Ovary (tissue), 9 donors: ENCODE measurements around the gene FBXO8. TPM values are rescaled to one million over a fixed set of nuclear protein-coding genes. Genes with fewer than 3 reads are reported as not detected.
"Not testable (repeated sequence)": the region's sequence is repeated elsewhere in the genome, so short reads cannot be mapped to it uniquely, and the experiment has no call there.

Experiments used
- DNase-seq, 5 donors: peaks; one replicate each; pipeline ENCODE4 v3.0.0-alpha.2; 2019 to 2020
- H3K27ac ChIP-seq, 2 donors: fragments of 200-600 bp; one replicate each; pipeline versions ENCODE4 v1.5.1 to v1.8.0; 2019 to 2022
- H3K27me3 ChIP-seq: fragments of 200-600 bp; one replicate; pipeline ENCODE4 v1.8.0; 2022
- H3K36me3 ChIP-seq: fragments of 200-600 bp; sonication (generic); one replicate; pipeline ENCODE4 v1.5.1; 2019
- H3K4me1 ChIP-seq: one replicate; pipeline ENCODE4 v1.8.1; 2013; ENCODE audit warnings: mild to moderate bottlenecking, moderate library complexity; ENCODE audit not compliant: insufficient read depth
- H3K4me3 ChIP-seq: fragments of 200-600 bp; sonication (generic); one replicate; pipeline ENCODE4 v1.5.1; 2017
- H3K9me3 ChIP-seq, 2 donors: fragments of 200-600 bp in 1 of 2; sonication (generic) in 1 of 2; one replicate each; pipeline versions ENCODE4 v1.5.1 to v1.8.1; 2013 to 2019; ENCODE audit warnings: mild to moderate bottlenecking in 1 of 2, moderate library complexity in 1 of 2
- EP300 ChIP-seq: sonication (generic); formaldehyde crosslinking; IDR thresholded peaks from one replicate; pipeline ENCODE4 v1.6.1; 2017; ENCODE audit warnings: antibody characterized with exemption
- POLR2A ChIP-seq: fragments of 450-650 bp; IDR thresholded peaks from one replicate; pipeline ENCODE4 v1.6.1; 2017; ENCODE audit warnings: antibody characterized with exemption, mild to moderate bottlenecking, moderate library complexity
- WGBS, 3 donors: extraction: QIAGEN DNeasy Blood & Tissue Kit in 1 of 3; methylation state at CpG; one replicate each; pipeline versions ENCODE4 v1.1.5 to v1.1.7; 2013 to 2017; 5-methylcytosine and 5-hydroxymethylcytosine counted together
- intact Hi-C, 4 donors: fragments of 100-400 bp; cut with DNase I; formaldehyde crosslinking; loops; one replicate each; pipeline versions ENCODE4 v1.11.0 to v1.15.1; 2022 to 2023
- polyA plus RNA-seq, 2 donors: library from polyadenylated mRNA; stranded (reverse); fragments of 200-250 nt in 1 of 2; fragments of 350-450 nt in 1 of 2; fragmentation: Illumina TruSeq in 1 of 2; extraction: RNeasy Lipid Tissue Mini Kit (QIAGEN cat#74804) in 1 of 2; gene quantifications; one replicate each; pipeline ENCODE4 v1.2.3, GENCODE V29; 2013 to 2014
- total RNA-seq, 7 donors: library from RNA; depleted of rRNA in 2 of 7; stranded (reverse); fragments of >200 nt in 2 of 7; fragmentation: NEBNext Ultra II Directional in 3 of 7; extraction: Animal tissue kit (Norgen Biotek cat#: 25700) in 3 of 7; gene quantifications; one replicate each; pipeline versions ENCODE4 v1.1.0 to v1.2.4, GENCODE V29; 2016 to 2023
- TF ChIP-seq, protein P1 (sequence below), 3 donors: fragments of 450-650 bp in 2 of 3; fragments of 200-600 bp in 1 of 3; IDR thresholded peaks; one replicate each; pipeline versions ENCODE4 v1.5.1 to v1.8.0; 2016 to 2022; ENCODE audit warnings: antibody characterized with exemption in 3 of 3, mild to moderate bottlenecking in 1 of 3
- donor health status: DM: no; HTN: no; CAD: no; lungs with moderate emphysema.
- donor health status: DM: no; HTN: no; CAD: no.
- donor health status: Bipolar disorder and iron deficiency.
- donor health status: DM: yes; HTN: yes; CAD: no.
- donor health status: DM: no; HTN: no; CAD: no.
- donor health status: DM: yes; HTN: yes; CAD: no.

Gene FBXO8
- total and polyA plus RNA-seq, 9 donors, result 19.0 to 41.1 (median 28.9) TPM

DNA sequence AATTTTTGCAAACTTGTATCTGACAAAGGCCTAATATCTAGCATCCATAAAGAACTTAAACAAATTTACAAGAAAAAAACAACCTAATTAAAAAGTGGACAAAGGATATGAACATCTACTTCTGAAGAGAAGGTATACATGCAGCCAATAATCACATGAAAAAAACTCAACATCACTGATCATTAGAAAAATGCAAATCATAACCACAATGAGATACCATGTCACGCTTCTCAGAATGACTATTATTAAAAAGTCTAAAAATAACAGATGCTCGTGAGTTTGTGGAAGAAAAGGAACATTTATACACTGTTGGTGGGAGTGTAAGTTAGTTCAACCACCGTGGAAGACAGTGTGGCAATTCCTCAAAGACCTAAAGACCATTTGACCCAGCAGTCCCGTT is 24.2 kb upstream of the FBXO8 start:
- no peak overlapping the region for H3K27ac ChIP-seq
- H3K4me3 ChIP-seq, result no peak overlapping the region
- H3K27me3 ChIP-seq, result peaks cover 2% of the 10 kb centered on the region
- no peak for TF ChIP-seq POLR2A
- TF ChIP-seq EP300, result no peak
- TF ChIP-seq, protein P1, sequence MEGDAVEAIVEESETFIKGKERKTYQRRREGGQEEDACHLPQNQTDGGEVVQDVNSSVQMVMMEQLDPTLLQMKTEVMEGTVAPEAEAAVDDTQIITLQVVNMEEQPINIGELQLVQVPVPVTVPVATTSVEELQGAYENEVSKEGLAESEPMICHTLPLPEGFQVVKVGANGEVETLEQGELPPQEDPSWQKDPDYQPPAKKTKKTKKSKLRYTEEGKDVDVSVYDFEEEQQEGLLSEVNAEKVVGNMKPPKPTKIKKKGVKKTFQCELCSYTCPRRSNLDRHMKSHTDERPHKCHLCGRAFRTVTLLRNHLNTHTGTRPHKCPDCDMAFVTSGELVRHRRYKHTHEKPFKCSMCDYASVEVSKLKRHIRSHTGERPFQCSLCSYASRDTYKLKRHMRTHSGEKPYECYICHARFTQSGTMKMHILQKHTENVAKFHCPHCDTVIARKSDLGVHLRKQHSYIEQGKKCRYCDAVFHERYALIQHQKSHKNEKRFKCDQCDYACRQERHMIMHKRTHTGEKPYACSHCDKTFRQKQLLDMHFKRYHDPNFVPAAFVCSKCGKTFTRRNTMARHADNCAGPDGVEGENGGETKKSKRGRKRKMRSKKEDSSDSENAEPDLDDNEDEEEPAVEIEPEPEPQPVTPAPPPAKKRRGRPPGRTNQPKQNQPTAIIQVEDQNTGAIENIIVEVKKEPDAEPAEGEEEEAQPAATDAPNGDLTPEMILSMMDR (IDR thresholded peaks at IDR 0.05), result no peak
- H3K36me3 ChIP-seq, result no peaks in the 10 kb centered on the region
- no peaks in the 10 kb centered on the region for H3K9me3 ChIP-seq
- 92 to 95% (median 94%) methylated on average over 4 of the region's 4 CpGs for WGBS, 3 donors
- DNase-seq, result no peak
- H3K4me1 ChIP-seq, result no peaks in the 10 kb centered on the region
- intact Hi-C loops, result no loop called here

DNA sequence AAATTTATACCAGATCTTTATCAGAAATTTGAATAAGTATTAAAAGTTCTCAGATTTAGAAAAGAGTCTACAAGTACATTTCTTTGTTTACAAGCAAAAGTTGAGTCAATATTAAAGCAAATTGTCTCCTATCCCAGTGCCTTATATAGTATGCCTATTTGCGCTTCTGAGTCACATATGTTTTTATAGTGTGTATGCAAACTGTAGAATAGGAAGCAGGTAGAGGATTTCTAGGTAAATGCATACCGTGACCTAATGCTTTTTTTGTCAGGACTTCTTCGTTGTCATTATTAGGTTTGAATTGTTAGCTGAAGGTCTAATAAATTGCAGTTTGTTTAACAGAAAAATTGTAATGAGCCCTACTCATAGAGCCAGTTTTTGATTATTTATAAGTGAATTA is 22.5 kb upstream of the FBXO8 start:
- DNase-seq, result no peak
- Histone ChIP-seq H3K9me3 (no peaks in the 10 kb centered on the region), H3K4me1 (no peaks in the 10 kb centered on the region), H3K4me3 (no peak overlapping the region), H3K27ac (no peak overlapping the region), H3K36me3 (no peaks in the 10 kb centered on the region), H3K27me3 (peaks cover 2% of the 10 kb centered on the region)
- intact Hi-C loops, result no loop called here
- 95 to 99% (median 97%) methylated on average over 3 of the region's 3 CpGs for WGBS, 3 donors
- TF ChIP-seq, protein P1 (IDR thresholded peaks at IDR 0.05), result no peak
- TF ChIP-seq EP300, result no peak
- no peak for TF ChIP-seq POLR2A

DNA sequence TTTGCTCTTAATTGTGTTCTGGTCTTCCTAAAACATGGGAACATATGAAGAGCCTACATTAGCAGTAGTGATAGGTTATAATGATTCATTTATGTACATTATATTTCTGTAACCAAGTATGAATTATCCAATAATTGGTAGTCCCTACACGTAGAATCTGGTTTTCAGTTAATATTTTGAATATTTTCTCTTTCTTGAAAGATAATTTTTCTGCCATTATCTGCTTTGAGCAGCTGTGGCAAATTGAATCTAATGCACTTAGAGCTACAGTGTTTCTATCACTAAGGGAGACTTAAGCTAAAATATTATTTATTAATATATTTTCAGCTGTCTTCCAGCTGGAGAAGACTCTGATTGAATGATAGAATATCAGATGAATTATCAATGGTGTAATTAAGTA is 21.2 kb upstream of the FBXO8 start:
- intact Hi-C loops, result no loop called here
- WGBS, 3 donors, result 48 to 73% (median 63%) methylated on average over 1 of the region's 1 CpG
- DNase-seq, result no peak
- TF ChIP-seq, protein P1 (IDR thresholded peaks at IDR 0.05), result no peak
- TF ChIP-seq POLR2A, result no peak
- no peak for TF ChIP-seq EP300
- Histone ChIP-seq H3K4me3 (no peak overlapping the region), H3K36me3 (no peaks in the 10 kb centered on the region), H3K4me1 (no peaks in the 10 kb centered on the region), H3K27ac (no peak overlapping the region), H3K27me3 (peaks cover 2% of the 10 kb centered on the region), H3K9me3 (no peaks in the 10 kb centered on the region)

DNA sequence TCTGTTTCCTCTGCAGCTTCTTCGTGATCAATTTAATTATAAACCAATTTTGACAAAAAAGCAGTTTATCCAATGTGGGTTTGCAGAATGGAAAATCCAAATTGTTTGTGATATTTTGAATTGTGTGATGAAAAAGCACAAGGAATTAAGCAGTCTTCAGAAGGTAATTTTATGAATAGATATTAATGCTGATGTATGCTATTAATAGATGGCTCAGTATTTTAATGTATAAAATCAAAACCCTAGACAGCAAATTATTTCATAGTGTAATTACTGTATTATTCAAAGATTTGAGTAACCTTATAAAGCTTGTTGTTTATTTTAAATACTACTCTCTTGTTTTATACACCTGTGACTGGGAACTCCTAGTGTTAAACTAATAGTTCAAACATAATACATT is 20.2 kb upstream of the FBXO8 start:
- H3K27me3 ChIP-seq, result peaks cover 2% of the 10 kb centered on the region
- no peak for TF ChIP-seq EP300
- no peak for TF ChIP-seq POLR2A
- TF ChIP-seq, protein P1 (IDR thresholded peaks at IDR 0.05), result no peak
- DNase-seq, result no peak
- no peak overlapping the region for H3K4me3 ChIP-seq
- no peak overlapping the region for H3K27ac ChIP-seq
- H3K4me1 ChIP-seq, result no peaks in the 10 kb centered on the region
- intact Hi-C loops, result no loop called here
- 97 to 100% (median 100%) methylated on average over 1 of the region's 1 CpG for WGBS, 3 donors
- no peaks in the 10 kb centered on the region for H3K36me3 ChIP-seq
- H3K9me3 ChIP-seq, result no peaks in the 10 kb centered on the region

DNA sequence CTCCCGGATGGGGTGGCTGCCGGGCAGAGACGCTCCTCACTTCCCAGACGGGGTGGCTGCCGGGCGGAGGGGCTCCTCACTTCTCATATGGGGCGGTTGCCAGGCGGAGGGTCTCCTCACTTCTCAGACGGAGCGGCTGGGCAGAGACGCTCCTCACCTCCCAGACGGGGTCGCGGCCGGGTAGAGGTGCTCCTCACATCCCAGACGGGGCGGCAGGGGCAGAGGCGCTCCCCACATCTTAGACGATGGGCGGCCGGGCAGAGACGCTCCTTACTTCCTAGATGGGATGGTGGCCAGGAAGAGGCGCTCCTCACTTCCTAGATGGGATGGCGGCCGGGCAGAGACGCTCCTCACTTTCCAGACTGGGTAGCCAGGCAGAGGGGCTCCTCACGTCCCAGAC is 11.7 kb upstream of the FBXO8 start:
- DNase-seq, H3K4me3 ChIP-seq: not testable (repeated sequence)

DNA sequence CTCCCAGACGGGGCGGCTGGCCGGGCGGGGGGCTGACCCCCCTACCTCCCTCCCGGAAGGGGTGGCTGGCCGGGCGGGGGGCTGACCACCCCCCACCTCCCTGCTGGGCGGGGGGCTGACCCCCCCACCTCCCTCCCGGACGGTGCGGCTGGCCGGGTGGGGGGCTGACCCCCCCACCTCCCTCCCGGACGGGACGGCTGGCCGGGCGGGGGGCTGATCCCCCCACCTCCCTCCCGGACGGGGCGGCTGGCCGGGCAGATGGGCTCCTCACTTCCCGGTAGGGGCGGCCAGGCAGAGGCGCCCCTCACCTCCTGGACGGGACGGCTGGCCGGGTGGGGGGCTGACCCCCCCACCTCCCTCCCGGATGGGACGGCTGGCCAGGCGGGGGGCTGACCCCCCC is 11.2 kb upstream of the FBXO8 start:
- H3K36me3 ChIP-seq, DNase-seq, H3K27me3 ChIP-seq, intact Hi-C loops, H3K9me3 ChIP-seq, H3K27ac ChIP-seq, H3K4me3 ChIP-seq, H3K4me1 ChIP-seq: not testable (repeated sequence)
- WGBS, 3 donors, result 96% methylated on average over 30 of the region's 30 CpGs; no CpG with 5 or more reads in 2 of the 3 donors

More for the DNA sequence above, 11.7 kb upstream of the FBXO8 start:
- H3K4me1 ChIP-seq, H3K27me3 ChIP-seq, H3K27ac ChIP-seq, H3K36me3 ChIP-seq, intact Hi-C loops, H3K9me3 ChIP-seq: not testable (repeated sequence)
- WGBS, 3 donors, result 95 to 98% (median 97%) methylated on average over 8 to 26 of the region's 27 CpGs
